Activated naive CD4-positive, alpha-beta T cell (primary cell): Measurements from ENCODE around the gene GRIP1.

Source experiments
- DNase-seq, 4 experiments: peaks; one replicate each; lab custom pipeline; 2025; lab: John Stamatoyannopoulos, UW

The GRIP1 gene

GRCh38 chr12:66693901-66694513 lies 15.1 kb upstream of the GRIP1 start:
- peak in 1 of 4 experiments; percentile 0 for DNase-seq

- DNase-seq, result no peak
These were observed 14.1 kb upstream of the GRIP1 start for GRCh38 chr12:66692986-66693385.

GRCh38 chr12:66692170-66692569 lies 13.3 kb upstream of the GRIP1 start:
- no peak for DNase-seq

GRCh38 chr12:66688846-66689439 lies 10.1 kb upstream of the GRIP1 start:
- no peak for DNase-seq

- DNase-seq, result no peak
These were observed 5.3 kb upstream of the GRIP1 start for GRCh38 chr12:66684222-66684621.

GRCh38 chr12:66683822-66684221 lies 4.9 kb upstream of the GRIP1 start:
- DNase-seq, result no peak

- no peak for DNase-seq
These were observed 4.2 kb upstream of the GRIP1 start for GRCh38 chr12:66683073-66683472.

- no peak for DNase-seq
These were observed 697 bp upstream of the GRIP1 start for GRCh38 chr12:66679461-66680084.

- DNase-seq, result no peak
These were observed 2.6 kb downstream of the GRIP1 start for GRCh38 chr12:66676241-66676640.

GRCh38 chr12:66674495-66675122 lies 4.3 kb downstream of the GRIP1 start:
- no peak for DNase-seq

- no peak for DNase-seq
These were observed 9.3 kb downstream of the GRIP1 start for GRCh38 chr12:66669541-66669940.

- no peak for DNase-seq
These were observed 10.6 kb downstream of the GRIP1 start for GRCh38 chr12:66668311-66668710.

GRCh38 chr12:66667906-66668305 lies 11.0 kb downstream of the GRIP1 start:
- DNase-seq, result no peak

- DNase-seq, result no peak
These were observed 12.4 kb downstream of the GRIP1 start for GRCh38 chr12:66666481-66666880.

- DNase-seq, result no peak
These were observed 13.4 kb downstream of the GRIP1 start for GRCh38 chr12:66665435-66665985.

- DNase-seq, result no peak
These were observed 14.8 kb downstream of the GRIP1 start for GRCh38 chr12:66664076-66664475.

GRCh38 chr12:66663611-66664010 lies 15.3 kb downstream of the GRIP1 start:
- no peak for DNase-seq

GRCh38 chr12:66662729-66663128 lies 16.1 kb downstream of the GRIP1 start:
- DNase-seq, result no peak

GRCh38 chr12:66662179-66662578 lies 16.7 kb downstream of the GRIP1 start:
- no peak for DNase-seq

- DNase-seq, result no peak
These were observed 17.5 kb downstream of the GRIP1 start for GRCh38 chr12:66661357-66661756.

GRCh38 chr12:66653796-66654195 lies 25.1 kb downstream of the GRIP1 start:
- no peak for DNase-seq

- DNase-seq, result no peak
These were observed 30.7 kb downstream of the GRIP1 start for GRCh38 chr12:66648033-66648735.
